ENCODE results near the gene POLRMT. TPM values are rescaled to one million over a fixed set of nuclear protein-coding genes. Genes with fewer than 3 reads are reported as not detected.

POLRMT gene
- total RNA-seq, 1 donor from 2014 or later: 90.1 TPM

- Mint-ChIP-seq H3K4me1 (ENCODE audit: low read depth) (peaks cover 2% of the 10 kb centered on the region), H3K27ac (no peak overlapping the region), H3K27me3 (ENCODE audit: low read depth) (peaks cover 4% of the 10 kb centered on the region), H3K4me3 (ENCODE audit: low read depth) (no peak overlapping the region), H3K9me3 (no peaks in the 10 kb centered on the region), H3K36me3 (ENCODE audit: low read depth) (peaks cover 9% of the 10 kb centered on the region)
- intact Hi-C loops (cut with micrococcal nuclease): no loop called here
- peak; percentile 47 for DNase-seq (ENCODE audit: low spot score)
Observed at GRCh38 chr19:584240-585001, 48.9 kb downstream of the POLRMT start.

DNA sequence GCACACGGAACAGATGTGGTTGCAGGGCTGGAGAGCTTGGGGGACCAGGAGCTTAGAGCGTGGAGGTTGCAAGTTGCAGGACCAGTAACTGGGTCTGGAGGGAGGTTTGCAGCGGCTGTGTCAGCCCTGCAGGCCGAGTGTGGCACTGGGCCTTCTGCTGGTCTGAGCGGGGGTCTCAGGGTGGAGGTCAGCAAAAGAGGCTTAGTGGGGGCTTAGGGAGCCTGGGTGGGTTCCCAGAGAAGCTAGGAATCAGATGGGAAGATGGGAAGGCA lies 49.4 kb downstream of the POLRMT start:
- DNase-seq (ENCODE audit: low spot score): no peak
- Mint-ChIP-seq H3K4me3 (ENCODE audit: low read depth) (no peak overlapping the region), H3K9me3 (no peaks in the 10 kb centered on the region), H3K4me1 (ENCODE audit: low read depth) (peaks cover 2% of the 10 kb centered on the region), H3K27me3 (ENCODE audit: low read depth) (peaks cover 4% of the 10 kb centered on the region), H3K36me3 (ENCODE audit: low read depth) (peaks cover 9% of the 10 kb centered on the region), H3K27ac (no peak overlapping the region)
- intact Hi-C loops (cut with micrococcal nuclease): no loop called here

DNA sequence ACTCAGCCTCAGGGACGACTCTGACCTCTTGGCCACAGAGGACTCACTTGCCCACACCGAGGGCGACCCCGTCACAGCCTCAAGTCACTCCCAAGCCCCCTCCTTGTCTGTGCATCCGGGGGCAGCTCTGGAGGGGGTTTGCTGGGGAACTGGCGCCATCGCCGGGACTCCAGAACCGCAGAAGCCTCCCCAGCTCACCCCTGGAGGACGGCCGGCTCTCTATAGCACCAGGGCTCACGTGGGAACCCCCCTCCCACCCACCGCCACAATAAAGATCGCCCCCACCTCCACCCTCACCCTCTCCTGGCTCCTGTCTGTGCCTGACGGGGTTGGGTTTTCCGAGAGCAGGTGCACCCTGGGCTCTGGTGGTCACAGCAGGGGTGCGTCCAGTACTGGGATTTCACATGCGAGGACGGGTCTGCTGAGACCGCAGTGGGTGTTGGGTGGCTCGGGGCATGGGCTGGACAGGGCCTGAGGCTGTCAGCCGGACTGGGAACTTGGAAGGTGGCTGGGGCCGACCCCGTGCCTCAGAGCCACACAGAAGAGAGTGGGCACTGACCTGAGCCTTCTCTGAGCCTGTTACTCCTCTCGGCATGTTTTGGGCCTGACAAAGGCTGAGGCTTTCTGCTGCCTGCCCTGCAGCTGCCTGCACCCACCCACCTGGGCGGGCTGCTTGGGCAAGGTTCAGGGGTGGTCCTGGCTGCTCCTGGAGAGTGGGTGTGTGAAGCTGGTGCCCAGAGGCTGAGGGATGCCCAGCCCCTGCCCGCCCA lies 50.0 kb downstream of the POLRMT start:
- Mint-ChIP-seq H3K36me3 (ENCODE audit: low read depth) (peaks cover 9% of the 10 kb centered on the region), H3K4me3 (ENCODE audit: low read depth) (no peak overlapping the region), H3K27me3 (ENCODE audit: low read depth) (peaks cover 4% of the 10 kb centered on the region), H3K4me1 (ENCODE audit: low read depth) (peaks cover 2% of the 10 kb centered on the region), H3K27ac (no peak overlapping the region), H3K9me3 (no peaks in the 10 kb centered on the region)
- intact Hi-C loops (cut with micrococcal nuclease): no loop called here
- DNase-seq (ENCODE audit: low spot score): no peak

DNA sequence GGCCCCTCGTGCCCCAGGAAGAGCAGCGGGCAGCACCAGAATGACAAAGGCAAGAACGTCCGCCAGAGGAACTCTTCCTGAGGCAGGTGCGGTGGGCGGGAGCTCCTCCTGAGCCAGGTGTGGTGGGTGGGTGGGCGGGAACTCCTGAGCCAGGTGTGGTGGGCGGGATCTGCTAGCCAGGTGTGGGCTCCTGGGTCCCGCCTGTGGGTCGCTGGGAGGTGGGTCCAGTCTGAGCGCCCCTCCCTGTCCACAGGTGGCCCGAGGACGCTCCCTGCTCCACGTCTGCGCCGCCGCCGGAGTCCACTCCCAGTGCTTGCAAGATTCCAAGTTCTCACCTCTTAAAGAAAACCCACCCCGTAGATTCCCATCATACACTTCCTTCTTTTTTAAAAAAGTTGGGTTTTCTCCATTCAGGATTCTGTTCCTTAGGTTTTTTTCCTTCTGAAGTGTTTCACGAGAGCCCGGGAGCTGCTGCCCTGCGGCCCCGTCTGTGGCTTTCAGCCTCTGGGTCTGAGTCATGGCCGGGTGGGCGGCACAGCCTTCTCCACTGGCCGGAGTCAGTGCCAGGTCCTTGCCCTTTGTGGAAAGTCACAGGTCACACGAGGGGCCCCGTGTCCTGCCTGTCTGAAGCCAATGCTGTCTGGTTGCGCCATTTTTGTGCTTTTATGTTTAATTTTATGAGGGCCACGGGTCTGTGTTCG lies 50.7 kb downstream of the POLRMT start:
- peaks cover 2% of the 10 kb centered on the region for H3K4me1 Mint-ChIP-seq (ENCODE audit: low read depth)
- intact Hi-C loops (cut with micrococcal nuclease): no loop called here
- DNase-seq (ENCODE audit: low spot score): no peak
- H3K27me3 Mint-ChIP-seq (ENCODE audit: low read depth): no peaks in the 10 kb centered on the region
- no peaks in the 10 kb centered on the region for H3K9me3 Mint-ChIP-seq
- H3K4me3 Mint-ChIP-seq (ENCODE audit: low read depth): no peak overlapping the region
- H3K36me3 Mint-ChIP-seq (ENCODE audit: low read depth): peaks cover 9% of the 10 kb centered on the region
- H3K27ac Mint-ChIP-seq: no peak overlapping the region

DNA sequence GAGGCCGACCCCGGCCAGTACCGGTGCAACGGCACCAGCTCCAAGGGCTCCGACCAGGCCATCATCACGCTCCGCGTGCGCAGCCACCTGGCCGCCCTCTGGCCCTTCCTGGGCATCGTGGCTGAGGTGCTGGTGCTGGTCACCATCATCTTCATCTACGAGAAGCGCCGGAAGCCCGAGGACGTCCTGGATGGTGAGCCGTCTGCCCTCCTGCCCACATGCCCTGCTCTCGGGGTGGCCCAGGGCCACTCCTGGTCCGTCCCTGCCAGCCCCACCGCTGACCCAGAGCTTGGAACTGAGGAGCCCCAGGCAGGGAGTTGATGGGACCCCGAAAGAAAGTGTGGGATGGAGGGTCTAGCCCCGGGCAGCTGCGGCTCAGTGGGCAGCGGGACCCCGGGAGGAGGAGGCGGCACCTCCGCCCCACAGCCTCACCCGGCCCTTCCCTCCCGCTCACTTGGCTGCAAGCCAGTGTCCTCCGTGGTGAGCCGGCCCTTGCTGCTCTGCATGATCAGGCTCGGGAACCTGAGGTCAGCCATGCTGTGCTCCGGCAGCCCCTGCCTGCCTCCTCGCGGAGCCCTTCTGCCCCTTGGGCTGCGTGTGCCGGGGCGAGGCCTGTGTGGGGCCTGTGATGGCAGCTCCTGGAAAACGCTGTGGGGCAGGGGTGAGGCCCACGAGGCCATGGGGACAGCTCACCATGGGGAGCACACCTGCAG lies 51.8 kb downstream of the POLRMT start:
- DNase-seq (ENCODE audit: low spot score): no peak
- no peak overlapping the region for H3K27ac Mint-ChIP-seq
- H3K27me3 Mint-ChIP-seq (ENCODE audit: low read depth): no peaks in the 10 kb centered on the region
- H3K9me3 Mint-ChIP-seq: no peaks in the 10 kb centered on the region
- no peak overlapping the region for H3K4me3 Mint-ChIP-seq (ENCODE audit: low read depth)
- H3K4me1 Mint-ChIP-seq (ENCODE audit: low read depth): peaks cover 4% of the 10 kb centered on the region
- peaks cover 9% of the 10 kb centered on the region for H3K36me3 Mint-ChIP-seq (ENCODE audit: low read depth)
- intact Hi-C loops (cut with micrococcal nuclease): no loop called here

DNA sequence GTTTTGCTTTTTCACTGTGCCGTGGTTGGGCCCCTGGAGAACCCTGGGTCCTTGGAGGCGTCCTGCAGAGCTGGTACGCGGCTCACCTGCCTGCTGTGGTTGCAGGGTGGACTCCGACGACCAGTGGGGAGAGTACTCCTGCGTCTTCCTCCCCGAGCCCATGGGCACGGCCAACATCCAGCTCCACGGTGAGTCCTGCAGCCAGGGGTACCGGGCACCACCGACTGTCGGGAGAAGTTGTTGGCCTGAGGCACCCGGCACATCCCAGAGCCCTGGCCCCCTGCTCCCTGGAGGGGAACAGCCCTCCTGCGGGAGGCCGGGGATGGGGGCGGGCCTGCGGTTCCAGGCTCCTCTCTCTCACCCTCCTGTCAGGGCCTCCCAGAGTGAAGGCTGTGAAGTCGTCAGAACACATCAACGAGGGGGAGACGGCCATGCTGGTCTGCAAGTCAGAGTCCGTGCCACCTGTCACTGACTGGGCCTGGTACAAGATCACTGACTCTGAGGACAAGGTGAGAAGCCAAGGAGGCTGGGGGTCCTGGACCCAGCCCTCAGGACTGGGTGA lies 53.0 kb downstream of the POLRMT start:
- intact Hi-C loops (cut with micrococcal nuclease): no loop called here
- H3K27ac Mint-ChIP-seq: no peak overlapping the region

DNA sequence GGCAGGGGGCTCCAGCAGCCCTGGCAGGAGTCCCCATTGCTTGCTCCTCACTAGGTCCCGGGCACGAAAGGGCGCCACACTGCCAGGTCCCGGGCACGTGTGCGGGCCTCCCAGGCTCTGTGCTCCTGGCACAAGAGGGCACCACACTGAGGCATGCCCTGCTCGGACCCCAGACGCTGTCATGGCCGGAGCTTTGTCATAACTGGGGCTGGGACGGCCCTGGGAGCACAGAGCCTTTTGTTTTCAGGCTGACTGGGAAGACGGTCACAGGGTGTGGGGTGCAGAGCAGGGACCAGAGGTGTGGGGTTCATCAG lies 53.5 kb downstream of the POLRMT start:
- Mint-ChIP-seq H3K27ac (no peak overlapping the region), H3K36me3 (ENCODE audit: low read depth) (peaks cover 13% of the 10 kb centered on the region)

More for the DNA sequence above, 53.0 kb downstream of the POLRMT start:
- no peak for DNase-seq (ENCODE audit: low spot score)
- Mint-ChIP-seq H3K27me3 (ENCODE audit: low read depth) (no peaks in the 10 kb centered on the region), H3K36me3 (ENCODE audit: low read depth) (peaks cover 9% of the 10 kb centered on the region), H3K9me3 (no peaks in the 10 kb centered on the region), H3K4me1 (ENCODE audit: low read depth) (peaks cover 4% of the 10 kb centered on the region), H3K4me3 (ENCODE audit: low read depth) (no peak overlapping the region)

DNA sequence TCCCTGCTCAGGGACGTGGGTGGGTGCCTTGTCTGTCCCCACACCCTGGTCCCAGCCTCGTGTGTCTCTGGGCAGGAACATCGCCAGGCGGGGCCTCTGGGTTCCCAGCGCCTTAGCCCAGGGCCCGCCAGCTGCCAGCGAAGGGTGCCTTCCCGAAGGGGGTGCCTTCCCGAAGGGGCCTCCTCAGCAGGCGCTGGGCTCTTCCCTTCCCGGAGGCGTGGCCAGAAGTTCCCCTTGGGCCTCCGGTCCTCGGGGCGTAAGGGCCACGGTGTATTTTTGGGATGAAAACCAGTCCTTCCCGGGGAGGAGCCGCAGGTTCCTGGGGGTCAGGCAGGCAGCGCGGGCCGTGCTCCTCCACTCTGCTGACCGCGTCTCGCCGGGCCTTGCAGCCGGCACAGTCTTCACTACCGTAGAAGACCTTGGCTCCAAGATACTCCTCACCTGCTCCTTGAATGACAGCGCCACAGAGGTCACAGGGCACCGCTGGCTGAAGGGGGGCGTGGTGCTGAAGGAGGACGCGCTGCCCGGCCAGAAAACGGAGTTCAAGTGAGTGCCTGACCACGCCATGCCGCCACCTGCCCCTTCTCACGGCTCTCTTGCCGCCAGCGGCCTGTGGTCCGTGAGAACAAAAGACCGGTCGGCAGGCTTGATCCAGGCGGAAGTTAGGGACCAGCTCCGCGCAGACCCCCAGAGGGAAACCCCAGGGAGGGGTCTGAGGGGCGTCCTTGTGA lies 54.1 kb downstream of the POLRMT start:
- Mint-ChIP-seq H3K36me3 (ENCODE audit: low read depth) (peaks cover 16% of the 10 kb centered on the region), H3K4me1 (ENCODE audit: low read depth) (peaks cover 10% of the 10 kb centered on the region), H3K27ac (no peak overlapping the region), H3K4me3 (ENCODE audit: low read depth) (no peak overlapping the region), H3K27me3 (ENCODE audit: low read depth) (no peaks in the 10 kb centered on the region), H3K9me3 (no peaks in the 10 kb centered on the region)
- intact Hi-C loops (cut with micrococcal nuclease): no loop called here
- no peak for DNase-seq (ENCODE audit: low spot score)

More for the DNA sequence above, 53.5 kb downstream of the POLRMT start:
- Mint-ChIP-seq H3K9me3 (no peaks in the 10 kb centered on the region), H3K4me1 (ENCODE audit: low read depth) (peaks cover 8% of the 10 kb centered on the region), H3K4me3 (ENCODE audit: low read depth) (no peak overlapping the region), H3K27me3 (ENCODE audit: low read depth) (no peaks in the 10 kb centered on the region)
- DNase-seq (ENCODE audit: low spot score): no peak
- intact Hi-C loops (cut with micrococcal nuclease): no loop called here

DNA sequence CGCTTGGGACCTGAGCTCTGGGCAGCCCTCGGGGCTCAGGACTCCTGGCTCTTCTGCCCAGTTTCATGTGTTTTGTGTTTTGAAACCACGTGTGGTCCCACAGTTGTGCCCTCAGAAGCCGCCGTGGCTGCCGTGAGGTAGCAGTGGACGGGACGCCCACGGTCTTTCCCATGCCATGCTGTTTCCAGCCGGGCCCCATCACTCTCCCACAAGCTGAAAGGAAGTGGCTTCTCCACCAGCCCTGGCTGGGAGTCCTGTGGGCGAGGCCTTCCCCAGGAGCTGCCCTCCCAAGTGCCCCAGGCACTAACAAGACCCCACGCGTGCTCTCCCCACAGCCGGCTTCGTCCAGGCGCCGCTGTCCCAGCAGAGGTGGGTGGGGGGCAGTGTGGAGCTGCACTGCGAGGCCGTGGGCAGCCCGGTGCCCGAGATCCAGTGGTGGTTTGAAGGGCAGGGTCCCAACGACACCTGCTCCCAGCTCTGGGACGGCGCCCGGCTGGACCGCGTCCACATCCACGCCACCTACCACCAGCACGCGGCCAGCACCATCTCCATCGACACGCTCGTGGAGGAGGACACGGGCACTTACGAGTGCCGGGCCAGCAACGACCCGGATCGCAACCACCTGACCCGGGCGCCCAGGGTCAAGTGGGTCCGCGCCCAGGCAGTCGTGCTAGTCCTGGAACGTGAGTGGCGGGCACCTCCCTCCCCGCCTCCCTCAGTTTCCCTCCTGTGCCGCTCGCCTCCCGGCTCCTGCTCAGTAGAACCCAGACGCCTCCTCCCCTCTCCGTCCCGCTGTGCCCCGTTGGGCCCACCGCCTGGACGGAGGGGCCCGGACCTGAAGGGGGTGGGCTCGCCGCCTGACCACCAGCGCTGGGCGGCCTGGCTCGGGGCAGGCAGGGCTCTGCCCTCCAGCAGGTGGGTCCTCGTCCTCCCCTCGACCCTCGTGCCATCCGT lies 55.6 kb downstream of the POLRMT start:
- Mint-ChIP-seq H3K36me3 (ENCODE audit: low read depth) (peaks cover 14% of the 10 kb centered on the region), H3K4me1 (ENCODE audit: low read depth) (peaks cover 13% of the 10 kb centered on the region), H3K4me3 (ENCODE audit: low read depth) (no peak overlapping the region), H3K9me3 (no peaks in the 10 kb centered on the region), H3K27me3 (ENCODE audit: low read depth) (no peaks in the 10 kb centered on the region), H3K27ac (no peak overlapping the region)
- no peak for DNase-seq (ENCODE audit: low spot score)
- intact Hi-C loops (cut with micrococcal nuclease): no loop called here

DNA sequence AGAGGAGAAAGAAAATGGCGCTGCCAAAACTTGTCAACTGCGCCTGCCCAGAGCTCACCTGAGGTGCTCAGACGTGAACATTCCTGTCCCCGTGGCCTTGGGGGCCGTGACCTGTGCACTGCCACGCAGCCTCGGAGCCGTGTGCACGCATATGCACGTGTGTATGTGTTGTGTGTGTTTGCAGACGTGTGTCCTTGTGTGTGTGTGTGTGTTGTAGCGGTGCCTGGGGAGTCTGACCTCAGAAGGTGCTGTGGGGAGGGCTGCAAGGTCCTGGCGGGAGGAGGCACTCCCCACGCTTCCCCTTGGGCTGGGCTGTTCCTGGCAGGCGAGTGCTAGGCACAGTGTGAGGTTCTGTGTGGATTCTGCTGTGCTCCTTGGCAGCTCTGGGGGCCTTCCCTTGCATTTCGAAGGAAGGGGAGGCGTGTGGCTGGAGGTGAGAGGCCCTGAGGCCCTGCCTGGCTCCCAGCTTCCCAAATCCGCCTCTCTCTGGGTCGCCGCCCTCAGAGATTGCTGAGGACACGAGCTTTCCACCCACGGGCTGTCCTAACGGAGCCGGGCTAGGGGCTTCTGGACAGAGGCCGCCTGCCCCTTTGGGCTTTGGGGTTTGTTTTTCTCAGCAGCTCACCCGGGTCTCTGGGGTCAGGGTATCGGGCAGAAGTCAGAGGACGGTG lies 56.4 kb downstream of the POLRMT start:
- Mint-ChIP-seq H3K4me3 (ENCODE audit: low read depth) (no peak overlapping the region), H3K9me3 (no peaks in the 10 kb centered on the region), H3K36me3 (ENCODE audit: low read depth) (peaks cover 14% of the 10 kb centered on the region), H3K27me3 (ENCODE audit: low read depth) (no peaks in the 10 kb centered on the region), H3K4me1 (ENCODE audit: low read depth) (peaks cover 14% of the 10 kb centered on the region), H3K27ac (no peak overlapping the region)
- no peak for DNase-seq (ENCODE audit: low spot score)
- intact Hi-C loops (cut with micrococcal nuclease): no loop called here

Measured in activated T-helper 2 cell treated with anti-CD3 and anti-CD28 coated beads, Interferon-gamma antibody, Interleukin-2, Interleukin-4, amounts not matched to agents 10 μg/mL and 5 μg/mL and 100 μg/mL, durations not matched to agents 14 hours and 24 hours and 36 hours (primary cell).